ENCODE measurements around the gene CHST11. TPM values are rescaled to one million over a fixed set of nuclear protein-coding genes. Genes with fewer than 3 reads are reported as not detected.

CHST11 gene
- total RNA-seq, 1 experiment from 2014 or later = 6.7 TPM

GRCh38 chr12:104458694-104459367 lies 2.1 kb downstream of the CHST11 start:
- no peak overlapping the region for H2BK20ac ChIP-seq (ENCODE audit: low read depth, low read length, poor library complexity, severe bottlenecking)
- H3K9ac ChIP-seq (ENCODE audit: extremely low read depth, insufficient read length, low read length) = peak overlapping the region; percentile 10
- TF ChIP-seq CTCF (conservative IDR thresholded peaks at IDR 0.05) = no peak
- H4K5ac ChIP-seq (ENCODE audit: insufficient read length, low read depth, low read length) = no peak overlapping the region
- no peaks in the 10 kb centered on the region for H3K9me3 ChIP-seq (ENCODE audit: control insufficient read depth, low read depth, low read length)
- no peak overlapping the region for H2AK5ac ChIP-seq (ENCODE audit: insufficient read length, low read length)
- H3K36me3 Mint-ChIP-seq (ENCODE audit: insufficient read depth in 1 of 3, low read depth in 3 of 3) = peaks cover 0 to 2% (median 0%) of the 10 kb centered on the region in 3 experiments; a peak in 2 of 7 replicates
- H4K8ac ChIP-seq (replicated peaks; ENCODE audit: insufficient read length, low read depth, low read length) = no peak overlapping the region
- H3K27me3 Mint-ChIP-seq (ENCODE audit: low read depth) = peaks cover 50% of the 10 kb centered on the region
- H2AFZ ChIP-seq (ENCODE audit: low read length) = no peak overlapping the region
- no peak overlapping the region for H3K56ac ChIP-seq (ENCODE audit: insufficient read length, low read depth, low read length)
- no peak overlapping the region for H3K27ac ChIP-seq (ENCODE audit: insufficient read length, low read depth, low read length)
- H3K4me1 ChIP-seq (ENCODE audit: insufficient read depth, low read length) = peaks cover 9% of the 10 kb centered on the region; the same call in 1 of the 2 replicates
- H3K18ac ChIP-seq (ENCODE audit: insufficient read length, low read depth, low read length) = no peak overlapping the region
- no peak overlapping the region for H2BK120ac ChIP-seq (ENCODE audit: low read depth, low read length, poor library complexity, severe bottlenecking)
- peaks cover 10% of the 10 kb centered on the region; the same call in 1 of the 2 replicates for H3K27me3 ChIP-seq (ENCODE audit: insufficient read depth, low read length)
- DNase-seq = no peak
- peaks cover 26 to 35% of the 10 kb centered on the region in 2 experiments for H3K4me1 Mint-ChIP-seq
- no CpG with 5 or more reads among the region's 21 CpGs for WGBS (ENCODE audit: extremely low coverage, insufficient read length, low lambda C conversion rate)
- peaks cover 25% of the 10 kb centered on the region for H3K23me2 ChIP-seq (ENCODE audit: insufficient read length, low read depth, low read length, poor library complexity, severe bottlenecking)
- peak overlapping the region; percentile 3; the same call in 1 of the 2 replicates for H3K14ac ChIP-seq (ENCODE audit: insufficient read depth, low read length)
- no peak overlapping the region for H3K27ac Mint-ChIP-seq
- no peak overlapping the region for H3T11ph ChIP-seq (ENCODE audit: low read length)
- H2BK12ac ChIP-seq (ENCODE audit: insufficient read length, low read depth, low read length) = no peak overlapping the region
- H3K4me3 Mint-ChIP-seq = peak overlapping the region; percentile 90 to 99
- no peaks in the 10 kb centered on the region for H3K9me3 Mint-ChIP-seq
- no peak overlapping the region for H4K91ac ChIP-seq (ENCODE audit: insufficient read length, low read depth, low read length)
- no peak overlapping the region for H3K23ac ChIP-seq (ENCODE audit: insufficient read length, low read depth, low read length)
- no peaks in the 10 kb centered on the region; the same call in 1 of the 2 replicates for H3K79me2 ChIP-seq (ENCODE audit: insufficient read depth, low read length)
- H3K4ac ChIP-seq (ENCODE audit: low read depth, low read length) = no peak overlapping the region
- peaks cover 5% of the 10 kb centered on the region for H4K20me1 ChIP-seq (ENCODE audit: control insufficient read depth, insufficient read depth, insufficient read length)
- H3K79me1 ChIP-seq (ENCODE audit: insufficient read depth, low read depth, low read length, poor library complexity, severe bottlenecking) = no peaks in the 10 kb centered on the region
- no peak overlapping the region for H2BK15ac ChIP-seq (ENCODE audit: low read depth, low read length)
- H2BK5ac ChIP-seq (ENCODE audit: insufficient read length, low read length) = no peak overlapping the region
- peak overlapping the region; percentile 97 for H3K4me2 ChIP-seq (ENCODE audit: insufficient read depth, insufficient read length, low read length)
